Measurements from ENCODE around the gene MED12L. TPM values are rescaled to one million over a fixed set of nuclear protein-coding genes. Genes with fewer than 3 reads are reported as not detected.

MED12L gene
- total and polyA plus RNA-seq, 2 donors from 2014 or later, result 0.13 to 0.82 TPM

DNA sequence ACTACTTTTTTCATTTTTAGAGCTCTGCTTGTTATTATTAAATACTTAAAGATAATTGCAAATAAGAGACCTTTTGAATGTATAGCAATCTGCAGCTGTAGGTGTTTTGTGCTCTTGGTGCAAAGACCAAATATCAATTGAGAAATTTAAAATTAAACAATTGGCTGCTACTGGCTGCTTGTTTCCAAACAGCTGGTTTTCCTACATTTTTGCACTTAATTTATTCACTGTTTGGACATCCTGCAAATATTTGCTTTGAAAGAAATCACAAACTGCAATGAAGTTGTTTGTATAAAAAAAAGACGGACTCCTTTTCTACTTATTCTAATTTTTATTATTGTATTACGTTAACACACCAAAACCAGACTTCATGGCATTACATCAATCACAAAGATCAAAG, 35.6 kb downstream of the MED12L start:
- no peak overlapping the region for H3K9ac ChIP-seq (ENCODE audit: low read length in 3 of 3)
- DNase-seq (no peak), FAIRE-seq (no peak)
- no peak overlapping the region for H3K4me3 ChIP-seq (ENCODE audit: low read length in 3 of 3)
- H3K9me3 ChIP-seq (ENCODE audit: control insufficient read depth in 2 of 3, insufficient read depth in 1 of 3, low read length in 3 of 3), result no peaks in the 10 kb centered on the region
- TF ChIP-seq, protein P1, sequence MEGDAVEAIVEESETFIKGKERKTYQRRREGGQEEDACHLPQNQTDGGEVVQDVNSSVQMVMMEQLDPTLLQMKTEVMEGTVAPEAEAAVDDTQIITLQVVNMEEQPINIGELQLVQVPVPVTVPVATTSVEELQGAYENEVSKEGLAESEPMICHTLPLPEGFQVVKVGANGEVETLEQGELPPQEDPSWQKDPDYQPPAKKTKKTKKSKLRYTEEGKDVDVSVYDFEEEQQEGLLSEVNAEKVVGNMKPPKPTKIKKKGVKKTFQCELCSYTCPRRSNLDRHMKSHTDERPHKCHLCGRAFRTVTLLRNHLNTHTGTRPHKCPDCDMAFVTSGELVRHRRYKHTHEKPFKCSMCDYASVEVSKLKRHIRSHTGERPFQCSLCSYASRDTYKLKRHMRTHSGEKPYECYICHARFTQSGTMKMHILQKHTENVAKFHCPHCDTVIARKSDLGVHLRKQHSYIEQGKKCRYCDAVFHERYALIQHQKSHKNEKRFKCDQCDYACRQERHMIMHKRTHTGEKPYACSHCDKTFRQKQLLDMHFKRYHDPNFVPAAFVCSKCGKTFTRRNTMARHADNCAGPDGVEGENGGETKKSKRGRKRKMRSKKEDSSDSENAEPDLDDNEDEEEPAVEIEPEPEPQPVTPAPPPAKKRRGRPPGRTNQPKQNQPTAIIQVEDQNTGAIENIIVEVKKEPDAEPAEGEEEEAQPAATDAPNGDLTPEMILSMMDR (IDR thresholded peaks at IDR 0.05; ENCODE audit: borderline replicate concordance, extremely low read depth, insufficient read depth), result no peak
- H3K36me3 ChIP-seq (ENCODE audit: control insufficient read depth in 2 of 3, insufficient read depth in 3 of 3, low read length in 3 of 3), result no peaks in the 10 kb centered on the region
- H3K4me1 ChIP-seq (ENCODE audit: control insufficient read depth in 2 of 3, insufficient read depth in 2 of 3, low read depth in 1 of 3, low read length in 3 of 3), result no peaks in the 10 kb centered on the region
- intact Hi-C loops (cut with DNase I), result no loop called here
- H3K27me3 ChIP-seq (ENCODE audit: control insufficient read depth, insufficient read depth, low read length), result no peaks in the 10 kb centered on the region
- H3K27ac ChIP-seq (ENCODE audit: low read depth in 2 of 2, low read length in 2 of 2), result no peak overlapping the region

DNA sequence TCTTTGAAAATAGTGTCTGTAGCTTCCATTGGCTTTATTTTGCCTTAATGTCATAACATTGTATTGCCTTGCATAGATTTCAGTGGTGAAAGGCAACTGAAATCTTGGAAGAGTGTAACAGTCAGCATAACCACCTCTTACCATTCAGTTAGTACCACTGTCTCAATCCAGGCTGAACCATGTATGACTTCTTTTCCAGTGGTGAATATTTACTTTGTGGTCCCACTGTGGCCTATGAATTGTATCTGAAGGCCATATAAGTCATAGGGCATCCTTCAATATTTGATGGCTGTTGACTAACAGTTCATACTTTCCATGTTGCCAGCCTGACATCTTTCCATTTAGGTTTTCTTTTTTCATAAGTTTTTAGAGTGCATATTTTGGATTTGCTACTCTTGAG, 38.4 kb downstream of the MED12L start:
- Histone ChIP-seq H3K9ac (ENCODE audit: low read length in 3 of 3) (no peak overlapping the region), H3K4me1 (ENCODE audit: control insufficient read depth in 2 of 3, insufficient read depth in 2 of 3, low read depth in 1 of 3, low read length in 3 of 3) (no peaks in the 10 kb centered on the region), H3K27me3 (ENCODE audit: control insufficient read depth, insufficient read depth, low read length) (no peaks in the 10 kb centered on the region), H3K9me3 (ENCODE audit: control insufficient read depth in 2 of 3, insufficient read depth in 1 of 3, low read length in 3 of 3) (no peaks in the 10 kb centered on the region), H3K27ac (ENCODE audit: low read depth in 2 of 2, low read length in 2 of 2) (no peak overlapping the region), H3K36me3 (ENCODE audit: control insufficient read depth in 2 of 3, insufficient read depth in 3 of 3, low read length in 3 of 3) (no peaks in the 10 kb centered on the region), H3K4me3 (ENCODE audit: low read length in 3 of 3) (no peak overlapping the region)
- FAIRE-seq (no peak), DNase-seq (no peak)
- intact Hi-C loops (cut with DNase I), result no loop called here
- TF ChIP-seq, protein P1 (IDR thresholded peaks at IDR 0.05; ENCODE audit: borderline replicate concordance, extremely low read depth, insufficient read depth), result no peak

- Histone ChIP-seq H3K4me1 (ENCODE audit: control insufficient read depth in 2 of 3, insufficient read depth in 2 of 3, low read depth in 1 of 3, low read length in 3 of 3) (no peaks in the 10 kb centered on the region), H3K36me3 (ENCODE audit: control insufficient read depth in 2 of 3, insufficient read depth in 3 of 3, low read length in 3 of 3) (no peaks in the 10 kb centered on the region), H3K27ac (ENCODE audit: low read depth in 2 of 2, low read length in 2 of 2) (no peak overlapping the region), H3K9me3 (ENCODE audit: control insufficient read depth in 2 of 3, insufficient read depth in 1 of 3, low read length in 3 of 3) (no peaks in the 10 kb centered on the region), H3K27me3 (ENCODE audit: control insufficient read depth, insufficient read depth, low read length) (no peaks in the 10 kb centered on the region), H3K9ac (ENCODE audit: low read length in 3 of 3) (no peak overlapping the region), H3K4me3 (ENCODE audit: low read length in 3 of 3) (no peak overlapping the region)
- no peak for FAIRE-seq
- DNase-seq, result no peak
- TF ChIP-seq, protein P1 (IDR thresholded peaks at IDR 0.05; ENCODE audit: borderline replicate concordance, extremely low read depth, insufficient read depth), result no peak
- intact Hi-C loops (cut with DNase I), result no loop called here
Measured at GRCh38 chr3:151124476-151124875, 39.0 kb downstream of the MED12L start.

DNA sequence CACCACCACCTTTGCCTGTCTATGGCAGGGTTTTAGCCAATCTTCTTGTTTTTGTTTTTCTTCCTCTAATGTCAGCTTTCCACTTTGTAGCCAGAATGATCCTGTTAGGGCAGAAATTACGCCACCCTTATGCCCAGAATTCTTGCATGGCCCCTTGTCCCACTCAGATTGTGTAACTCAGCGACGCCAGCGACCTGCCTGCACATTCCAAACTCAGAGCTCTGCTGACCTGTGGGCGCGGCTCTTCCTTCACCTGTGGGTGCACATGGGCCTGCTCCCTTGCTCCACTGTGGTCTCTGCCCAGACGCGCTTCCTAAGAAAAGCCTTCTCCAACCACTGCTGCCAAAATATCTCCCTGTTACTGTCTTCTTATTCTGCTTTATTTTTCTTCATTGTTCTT, 45.0 kb downstream of the MED12L start:
- H3K27ac ChIP-seq (ENCODE audit: low read depth in 2 of 2, low read length in 2 of 2), result no peak overlapping the region
- H3K27me3 ChIP-seq (ENCODE audit: control insufficient read depth, insufficient read depth, low read length), result no peaks in the 10 kb centered on the region
- no peak overlapping the region for H3K9ac ChIP-seq (ENCODE audit: low read length in 3 of 3)
- TF ChIP-seq, protein P1 (IDR thresholded peaks at IDR 0.05; ENCODE audit: borderline replicate concordance, extremely low read depth, insufficient read depth), result no peak
- intact Hi-C loops (cut with DNase I), result no loop called here
- no peaks in the 10 kb centered on the region for H3K9me3 ChIP-seq (ENCODE audit: control insufficient read depth in 2 of 3, insufficient read depth in 1 of 3, low read length in 3 of 3)
- no peaks in the 10 kb centered on the region for H3K36me3 ChIP-seq (ENCODE audit: control insufficient read depth in 2 of 3, insufficient read depth in 3 of 3, low read length in 3 of 3)
- FAIRE-seq (no peak), DNase-seq (no peak)
- H3K4me3 ChIP-seq (ENCODE audit: low read length in 3 of 3), result no peak overlapping the region
- H3K4me1 ChIP-seq (ENCODE audit: control insufficient read depth in 2 of 3, insufficient read depth in 2 of 3, low read depth in 1 of 3, low read length in 3 of 3), result no peaks in the 10 kb centered on the region

Measured in kidney (tissue), 14 donors.